Mucosa of gallbladder (tissue), 1 donor: ENCODE measurements around the gene RBCK1. TPM values are rescaled to one million over a fixed set of nuclear protein-coding genes. Genes with fewer than 3 reads are reported as not detected.
"Not testable (repeated sequence)": the region's sequence is repeated elsewhere in the genome, so short reads cannot be mapped to it uniquely, and the experiment has no call there.

Experiments
- DNase-seq: peaks from one replicate; pipeline ENCODE4 v3.0.0-alpha.2; 2020; ENCODE audit warnings: low spot score
- total RNA-seq: library from RNA; stranded (reverse); gene quantifications from one replicate; pipeline ENCODE4 v1.2.1, GENCODE V29; 2021
- donor health status: DM: no; HTN: no; CAD: no.

Gene RBCK1
- total RNA-seq, 1 donor from 2014 or later, result 133 TPM

GRCh38 chr20:376089-376488, 32.0 kb upstream of the RBCK1 start:
- no peak for DNase-seq

GRCh38 chr20:376750-377149, 31.3 kb upstream of the RBCK1 start:
- no peak for DNase-seq

GRCh38 chr20:377578-377977, 30.5 kb upstream of the RBCK1 start:
- DNase-seq, result not testable (repeated sequence)

- no peak for DNase-seq
These were observed 29.1 kb upstream of the RBCK1 start for GRCh38 chr20:378961-379336.

GRCh38 chr20:380763-381580, 27.1 kb upstream of the RBCK1 start:
- peak; percentile 32 for DNase-seq

- DNase-seq, result peak; percentile 70
These were observed 26.4 kb upstream of the RBCK1 start for GRCh38 chr20:381581-382290.

GRCh38 chr20:382291-383115, 25.6 kb upstream of the RBCK1 start:
- no peak for DNase-seq

GRCh38 chr20:383889-384288, 24.2 kb upstream of the RBCK1 start:
- no peak for DNase-seq

- no peak for DNase-seq
These were observed 23.4 kb upstream of the RBCK1 start for GRCh38 chr20:384723-385122.

- DNase-seq, result no peak
These were observed 22.7 kb upstream of the RBCK1 start for GRCh38 chr20:385448-385847.

- DNase-seq, result not testable (repeated sequence)
These were observed 21.5 kb upstream of the RBCK1 start for GRCh38 chr20:386634-387033.

- no peak for DNase-seq
These were observed 20.6 kb upstream of the RBCK1 start for GRCh38 chr20:387520-387919.

GRCh38 chr20:388034-388994, 19.8 kb upstream of the RBCK1 start:
- no peak for DNase-seq

- DNase-seq, result no peak
These were observed 18.9 kb upstream of the RBCK1 start for GRCh38 chr20:389220-389619.

- DNase-seq, result no peak
These were observed 16.9 kb upstream of the RBCK1 start for GRCh38 chr20:391041-391711.

GRCh38 chr20:393296-393695, 14.8 kb upstream of the RBCK1 start:
- DNase-seq, result not testable (repeated sequence)

GRCh38 chr20:396252-396618, 11.9 kb upstream of the RBCK1 start:
- no peak for DNase-seq

- no peak for DNase-seq
These were observed 11.3 kb upstream of the RBCK1 start for GRCh38 chr20:396619-397431.

- no peak for DNase-seq
These were observed 10.5 kb upstream of the RBCK1 start for GRCh38 chr20:397432-398237.
